Right cardiac atrium (tissue), 5 donors: Measurements from ENCODE around the gene SMARCA1. TPM values are rescaled to one million over a fixed set of nuclear protein-coding genes. Genes with fewer than 3 reads are reported as not detected.
A peak's percentile ranks its signal among the peaks of the same experiment; 100 is the strongest.

Experiments
- ATAC-seq, 2 donors: fragments of 200-7000 bp; cut with Tn5 transposase; one replicate each; pipeline versions ENCODE4 v1.8.0 to v1.9.1; 2020; ENCODE audit warnings: moderate library complexity in 2 of 2, mild to moderate bottlenecking in 1 of 2
- DNase-seq, 3 donors: peaks; one replicate each; pipeline ENCODE4 v3.0.0-alpha.2; 2020
- H3K27ac ChIP-seq: one replicate; pipeline ENCODE4 v1.5.1; 2013; ENCODE audit warnings: mild to moderate bottlenecking, low read length, control low read depth, moderate library complexity
- H3K27me3 ChIP-seq: one replicate; pipeline ENCODE4 v1.6.1; 2013; ENCODE audit not compliant: control insufficient read depth, insufficient read depth
- H3K4me1 ChIP-seq: one replicate; pipeline ENCODE4 v1.6.1; 2013; ENCODE audit warnings: low read length; ENCODE audit not compliant: control insufficient read depth, insufficient read depth
- H3K4me3 ChIP-seq: one replicate; pipeline ENCODE4 v1.5.1; 2013; ENCODE audit warnings: low read length, control low read depth
- H3K9me3 ChIP-seq: one replicate; pipeline ENCODE4 v1.6.1; 2013; ENCODE audit warnings: low read length; ENCODE audit not compliant: control insufficient read depth
- WGBS: extraction: QIAGEN DNeasy Blood & Tissue Kit; methylation state at CpG from one replicate; pipeline ENCODE4 v1.1.7; 2013; 5-methylcytosine and 5-hydroxymethylcytosine counted together
- intact Hi-C, 4 donors: fragments of 100-400 bp; cut with DNase I; formaldehyde crosslinking; loops; one replicate each; pipeline versions ENCODE4 v1.11.0 to v1.14.0; 2022 to 2023
- polyA plus RNA-seq: library from polyadenylated mRNA; stranded (reverse); fragments of 200-250 nt; gene quantifications from one replicate; pipeline ENCODE4 v1.2.3, GENCODE V29; 2013
- total RNA-seq, 4 donors: library from RNA; stranded (reverse); fragmentation: NEBNext Ultra II Directional; extraction: Animal tissue kit (Norgen Biotek cat#: 25700); gene quantifications; one replicate each; pipeline ENCODE4 v1.2.1, GENCODE V29; 2021
- donor health status: healthy with polysubstance abuse.
- donor health status: DM: no; HTN: yes; CAD: no.
- donor health status: DM: no; HTN: no; CAD: no.
- donor health status: DM: no; HTN: yes; CAD: no; lungs with severe emphysema.
- donor health status: DM: yes; HTN: yes; CAD: no.

Gene SMARCA1
- total and polyA plus RNA-seq, 5 donors = 20.0 to 41.5 (median 39.5) TPM

GRCh38 chrX:129529685-129530281, 6.5 kb upstream of the SMARCA1 start:
- intact Hi-C loops = no loop called here
- H3K9me3 ChIP-seq = no peaks in the 10 kb centered on the region
- 42% methylated on average over 4 of the region's 4 CpGs for WGBS
- H3K27ac ChIP-seq = no peak overlapping the region
- H3K27me3 ChIP-seq = no peaks in the 10 kb centered on the region
- no peaks in the 10 kb centered on the region for H3K4me1 ChIP-seq
- no peak for DNase-seq
- ATAC-seq = no peak
- H3K4me3 ChIP-seq = no peak overlapping the region

GRCh38 chrX:129525896-129526295, 2.6 kb upstream of the SMARCA1 start:
- Histone ChIP-seq H3K9me3 (no peaks in the 10 kb centered on the region), H3K4me3 (no peak overlapping the region), H3K27me3 (no peaks in the 10 kb centered on the region), H3K27ac (no peak overlapping the region), H3K4me1 (no peaks in the 10 kb centered on the region)
- 64% methylated on average over 3 of the region's 3 CpGs for WGBS
- intact Hi-C loops = no loop called here
- ATAC-seq = no peak
- DNase-seq = no peak

GRCh38 chrX:129525162-129525561, 1.9 kb upstream of the SMARCA1 start:
- Histone ChIP-seq H3K4me1 (no peaks in the 10 kb centered on the region), H3K4me3 (no peak overlapping the region), H3K27me3 (no peaks in the 10 kb centered on the region), H3K27ac (no peak overlapping the region), H3K9me3 (no peaks in the 10 kb centered on the region)
- WGBS = 51% methylated on average over 4 of the region's 4 CpGs
- ATAC-seq = no peak
- DNase-seq = no peak
- intact Hi-C loops = no loop called here

GRCh38 chrX:129524250-129524850, 1.1 kb upstream of the SMARCA1 start:
- H3K4me3 ChIP-seq = no peak overlapping the region
- intact Hi-C loops = no loop called here
- DNase-seq (no peak), ATAC-seq (no peak)
- no peaks in the 10 kb centered on the region for H3K9me3 ChIP-seq
- H3K27ac ChIP-seq = no peak overlapping the region
- no peaks in the 10 kb centered on the region for H3K4me1 ChIP-seq
- no peaks in the 10 kb centered on the region for H3K27me3 ChIP-seq
- 87% methylated on average over 3 of the region's 3 CpGs for WGBS

- peak overlapping the region; percentile 85 for H3K27ac ChIP-seq
- H3K9me3 ChIP-seq = no peaks in the 10 kb centered on the region
- H3K27me3 ChIP-seq = no peaks in the 10 kb centered on the region
- WGBS = under 1% methylated on average over 46 of the region's 56 CpGs
- intact Hi-C loops = no loop called here
- peak; percentile 46 to 78 (median 77) for DNase-seq
- H3K4me1 ChIP-seq = no peaks in the 10 kb centered on the region
- ATAC-seq = peak; percentile 83 to 85
- H3K4me3 ChIP-seq = peak overlapping the region; percentile 89
Measured at GRCh38 chrX:129522184-129523078, 859 bp downstream of the SMARCA1 start.

- intact Hi-C loops = no loop called here
- no peaks in the 10 kb centered on the region for H3K27me3 ChIP-seq
Measured at GRCh38 chrX:129520151-129520550, 3.1 kb downstream of the SMARCA1 start.

GRCh38 chrX:129516402-129516801, 6.9 kb downstream of the SMARCA1 start:
- H3K4me1 ChIP-seq = no peaks in the 10 kb centered on the region
- no peak overlapping the region for H3K27ac ChIP-seq
- DNase-seq (no peak), ATAC-seq (no peak)
- no peak overlapping the region for H3K4me3 ChIP-seq
- intact Hi-C loops = no loop called here
- 91% methylated on average over 3 of the region's 3 CpGs for WGBS
- no peaks in the 10 kb centered on the region for H3K9me3 ChIP-seq
- H3K27me3 ChIP-seq = no peaks in the 10 kb centered on the region

More at GRCh38 chrX:129520151-129520550, 3.1 kb downstream of the SMARCA1 start:
- no peak overlapping the region for H3K4me3 ChIP-seq
- no peaks in the 10 kb centered on the region for H3K4me1 ChIP-seq
- ATAC-seq = no peak
- 81% methylated on average over 3 of the region's 3 CpGs for WGBS
- H3K27ac ChIP-seq = no peak overlapping the region
- DNase-seq = no peak
- no peaks in the 10 kb centered on the region for H3K9me3 ChIP-seq

- H3K27ac ChIP-seq = no peak overlapping the region
- DNase-seq (no peak), ATAC-seq (no peak)
- no peaks in the 10 kb centered on the region for H3K27me3 ChIP-seq
- H3K9me3 ChIP-seq = no peaks in the 10 kb centered on the region
- no peaks in the 10 kb centered on the region for H3K4me1 ChIP-seq
- intact Hi-C loops = no loop called here
- WGBS = 96% methylated on average over 2 of the region's 2 CpGs
- H3K4me3 ChIP-seq = no peak overlapping the region
Measured at GRCh38 chrX:129512409-129512808, 10.9 kb downstream of the SMARCA1 start.

GRCh38 chrX:129511689-129512088, 11.6 kb downstream of the SMARCA1 start:
- intact Hi-C loops = no loop called here
- Histone ChIP-seq H3K4me1 (no peaks in the 10 kb centered on the region), H3K4me3 (no peak overlapping the region), H3K27me3 (no peaks in the 10 kb centered on the region), H3K27ac (no peak overlapping the region), H3K9me3 (no peaks in the 10 kb centered on the region)
- no peak for DNase-seq
- no peak for ATAC-seq
- 90% methylated on average over 5 of the region's 5 CpGs for WGBS

- H3K4me1 ChIP-seq = no peaks in the 10 kb centered on the region
- WGBS = 82% methylated on average over 7 of the region's 7 CpGs
Measured at GRCh38 chrX:129510331-129510730, 13.0 kb downstream of the SMARCA1 start.

GRCh38 chrX:129497146-129497843, 26.0 kb downstream of the SMARCA1 start:
- intact Hi-C loops = no loop called here
- H3K9me3 ChIP-seq = no peaks in the 10 kb centered on the region
- no peaks in the 10 kb centered on the region for H3K27me3 ChIP-seq
- DNase-seq (no peak), ATAC-seq (no peak)
- H3K27ac ChIP-seq = no peak overlapping the region
- no peak overlapping the region for H3K4me3 ChIP-seq
- no peaks in the 10 kb centered on the region for H3K4me1 ChIP-seq
- WGBS = 66% methylated on average over 3 of the region's 3 CpGs

More at GRCh38 chrX:129510331-129510730, 13.0 kb downstream of the SMARCA1 start:
- no peak overlapping the region for H3K4me3 ChIP-seq
- H3K9me3 ChIP-seq = no peaks in the 10 kb centered on the region
- intact Hi-C loops = no loop called here
- H3K27me3 ChIP-seq = no peaks in the 10 kb centered on the region
- DNase-seq (no peak), ATAC-seq (no peak)
- no peak overlapping the region for H3K27ac ChIP-seq
